Measurements from ENCODE around the gene KCNK1.
"Not testable (repeated sequence)": the region's sequence is repeated elsewhere in the genome, so short reads cannot be mapped to it uniquely, and the experiment has no call there.

KCNK1 gene

DNA sequence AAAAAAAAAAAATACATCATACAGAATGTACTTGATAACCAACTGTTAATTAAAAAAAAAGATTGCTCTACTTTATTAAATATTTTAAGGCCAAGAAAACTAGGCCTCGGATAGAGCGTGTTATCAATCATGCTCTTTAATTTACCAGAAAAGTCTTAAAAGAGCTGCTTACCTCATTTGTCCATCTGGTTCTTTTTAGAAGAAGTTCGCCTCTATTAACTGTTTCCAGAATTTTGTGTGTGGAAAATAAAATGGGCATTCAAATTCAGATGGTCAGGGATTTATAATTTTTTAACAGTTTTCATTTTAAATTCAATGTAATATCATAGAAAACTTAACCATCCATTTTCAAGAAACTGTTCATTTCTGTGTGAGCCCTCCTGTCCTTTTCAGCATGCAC, 53.8 kb downstream of the KCNK1 start:
- no peak for DNase-seq (ENCODE audit: low spot score)

DNA sequence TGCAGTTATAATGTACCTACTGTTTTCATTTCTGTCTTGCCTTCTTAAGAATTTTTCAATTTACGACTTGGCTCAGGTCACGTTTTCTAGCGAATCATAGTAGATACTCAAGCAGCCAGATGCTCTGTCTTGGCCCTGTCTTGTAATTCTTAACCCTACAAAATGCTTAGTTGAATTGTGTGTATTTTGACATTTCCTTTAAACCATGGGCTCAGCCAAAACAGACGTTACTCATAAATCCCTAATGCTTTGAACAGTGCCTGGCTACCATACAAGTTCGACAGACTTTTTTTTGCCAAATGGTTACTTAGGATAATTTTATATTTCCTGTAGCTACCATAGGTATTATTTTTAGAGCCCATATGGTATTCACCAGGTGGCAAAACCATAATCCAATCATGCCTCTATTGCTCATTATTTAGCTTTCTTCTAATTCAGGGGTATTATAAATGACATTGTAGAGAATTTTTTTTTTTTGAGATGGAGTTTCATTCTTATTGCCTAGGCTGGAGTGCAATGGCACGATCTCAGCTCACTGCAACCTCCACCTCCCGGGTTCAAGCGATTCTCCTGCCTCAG, 54.3 kb downstream of the KCNK1 start:
- no peak for DNase-seq (ENCODE audit: low spot score)

DNA sequence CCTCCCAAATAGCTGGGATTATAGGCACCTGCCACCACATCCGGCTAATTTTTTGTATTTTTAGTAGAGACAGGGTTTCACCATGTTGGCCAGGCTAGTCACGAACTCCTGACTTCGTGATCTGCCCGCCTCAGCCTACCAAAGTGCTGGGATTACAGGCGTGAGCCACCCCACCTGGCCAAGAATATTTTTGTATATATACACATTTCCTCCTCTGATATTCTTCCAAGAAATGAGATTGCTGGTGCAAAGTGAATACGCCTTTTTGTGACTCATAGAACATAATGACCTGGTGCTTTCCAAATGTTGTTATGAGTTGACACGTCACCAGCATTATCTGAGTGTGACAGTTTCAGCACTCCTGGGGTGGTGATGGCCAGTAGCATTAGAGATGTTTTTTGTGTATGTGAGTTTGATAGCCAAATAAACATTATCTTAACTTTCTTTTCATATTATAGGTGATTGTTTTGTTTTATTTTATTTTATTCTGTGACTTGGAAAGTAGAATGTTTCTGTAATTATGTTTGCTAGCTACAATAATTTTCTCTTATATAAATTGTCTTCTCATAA, 54.9 kb downstream of the KCNK1 start:
- DNase-seq (ENCODE audit: low spot score): no peak

DNA sequence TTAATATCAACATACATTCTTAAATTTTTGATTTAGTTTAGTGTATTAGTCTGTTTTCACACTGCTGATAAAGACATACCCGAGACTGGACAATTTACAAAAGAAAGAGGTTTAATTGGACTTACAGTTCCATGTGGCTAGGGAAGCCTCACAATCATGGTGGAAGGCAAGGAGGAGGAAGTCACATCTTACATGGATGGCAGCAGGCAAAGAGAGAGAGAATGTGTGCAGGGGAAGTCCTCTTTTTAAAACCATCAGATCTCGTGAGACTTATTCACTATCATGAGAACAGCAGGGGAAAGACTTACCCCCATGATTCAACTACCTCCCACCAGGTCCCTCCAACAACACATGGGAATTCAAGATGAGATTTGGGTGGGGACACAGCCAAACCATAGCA, 56.5 kb downstream of the KCNK1 start:
- DNase-seq (ENCODE audit: low spot score): not testable (repeated sequence)

DNA sequence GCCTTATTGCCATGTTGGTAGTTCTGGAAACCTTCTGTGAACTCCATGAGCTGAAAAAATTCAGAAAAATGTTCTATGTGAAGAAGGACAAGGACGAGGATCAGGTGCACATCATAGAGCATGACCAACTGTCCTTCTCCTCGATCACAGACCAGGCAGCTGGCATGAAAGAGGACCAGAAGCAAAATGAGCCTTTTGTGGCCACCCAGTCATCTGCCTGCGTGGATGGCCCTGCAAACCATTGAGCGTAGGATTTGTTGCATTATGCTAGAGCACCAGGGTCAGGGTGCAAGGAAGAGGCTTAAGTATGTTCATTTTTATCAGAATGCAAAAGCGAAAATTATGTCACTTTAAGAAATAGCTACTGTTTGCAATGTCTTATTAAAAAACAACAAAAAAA, 57.4 kb downstream of the KCNK1 start:
- DNase-seq (ENCODE audit: low spot score): no peak

DNA sequence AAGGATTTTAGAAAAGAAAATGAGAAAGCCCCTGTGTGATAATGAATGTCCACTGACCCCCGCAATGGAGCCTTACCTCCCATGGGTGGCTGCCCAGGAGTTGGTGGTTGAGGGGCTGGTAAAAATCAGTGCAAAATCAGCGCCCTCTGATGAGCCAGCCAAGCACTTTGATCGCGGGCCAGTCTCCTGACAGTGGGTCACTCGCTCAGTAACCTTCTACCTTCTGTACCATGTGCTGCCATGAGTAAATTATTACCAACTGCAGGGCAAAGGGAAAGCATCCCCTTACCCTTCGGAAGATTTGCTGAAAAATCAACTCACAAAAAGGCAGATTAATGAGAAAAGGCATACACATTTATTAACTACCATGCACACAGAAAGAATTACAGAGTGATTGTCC, 58.8 kb downstream of the KCNK1 start:
- no peak for DNase-seq (ENCODE audit: low spot score)

DNA sequence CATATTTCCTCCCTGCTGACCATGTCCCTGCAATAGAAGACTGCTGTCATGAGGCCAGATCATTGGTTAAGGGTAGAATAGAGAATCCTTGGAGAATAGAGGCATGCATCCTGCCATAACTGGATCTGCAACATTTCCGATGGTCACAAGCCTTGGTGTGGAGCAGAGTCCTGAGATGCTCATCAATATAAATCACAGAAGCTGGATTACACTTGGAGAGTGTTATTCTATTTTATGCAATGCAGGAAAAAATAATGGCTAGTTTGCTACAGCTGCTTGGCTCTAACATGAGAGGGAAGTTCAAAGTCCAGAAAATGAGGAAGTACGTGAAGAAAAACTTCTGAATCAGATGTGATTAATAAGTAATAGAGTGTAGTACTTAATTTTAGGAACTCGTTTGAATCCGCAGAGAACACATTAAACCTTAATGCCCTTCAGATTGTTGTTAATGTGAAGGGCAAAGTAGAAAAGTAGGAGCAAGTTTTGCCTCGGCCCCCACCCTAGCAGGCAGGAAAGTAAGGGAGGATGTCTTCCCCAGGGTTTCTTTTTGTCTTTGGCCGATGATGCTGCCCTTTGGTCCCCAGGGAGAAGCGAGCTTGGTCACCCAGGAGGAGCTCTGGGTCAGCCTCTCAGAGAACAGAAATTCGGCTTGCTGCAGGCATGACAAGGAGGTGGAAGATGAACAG, 59.5 kb downstream of the KCNK1 start:
- DNase-seq (ENCODE audit: low spot score): no peak

DNA sequence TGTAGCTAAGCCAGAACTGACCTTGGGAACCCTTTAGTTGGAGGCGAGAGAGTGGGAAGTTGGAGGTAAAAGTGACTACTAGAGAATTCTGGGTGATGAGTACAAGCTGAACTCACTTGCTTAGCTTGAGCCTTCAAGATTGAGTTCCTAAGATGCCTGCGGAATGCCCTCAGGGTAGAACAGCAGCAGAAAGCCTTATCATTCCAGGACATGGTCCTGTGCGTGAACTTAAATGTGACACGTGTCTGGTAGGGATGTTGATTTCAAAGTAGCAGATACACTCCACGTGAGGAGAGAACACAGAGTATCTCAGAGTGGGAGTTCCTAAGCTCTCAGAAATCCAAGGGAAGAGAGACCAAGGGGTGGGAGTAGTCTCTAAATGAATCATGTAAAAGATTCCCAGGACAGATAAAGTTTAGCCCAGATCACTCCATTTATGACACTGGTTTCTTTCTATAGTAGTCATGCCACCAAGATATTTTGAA, 60.1 kb downstream of the KCNK1 start:
- no peak for DNase-seq (ENCODE audit: low spot score)

DNA sequence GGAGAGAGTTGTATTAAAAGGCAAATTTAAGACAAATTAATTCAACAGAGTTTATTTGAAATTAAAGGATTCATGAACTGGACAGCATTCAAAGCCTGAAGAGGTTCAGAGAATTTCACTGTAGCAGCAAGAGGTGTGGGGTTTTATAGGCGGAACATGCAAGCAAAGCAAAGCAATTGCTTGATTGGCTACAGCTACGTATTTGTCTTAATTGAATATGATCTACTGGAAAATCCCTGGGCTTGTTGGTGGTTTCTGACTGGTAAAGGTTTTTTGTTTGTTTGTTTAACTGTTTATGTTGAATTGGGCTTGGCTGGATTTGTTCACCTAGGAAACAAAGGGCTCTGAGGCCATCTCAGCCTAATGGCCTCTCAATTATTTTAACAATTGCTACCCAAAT, 61.5 kb downstream of the KCNK1 start:
- no peak for DNase-seq (ENCODE audit: low spot score)

DNA sequence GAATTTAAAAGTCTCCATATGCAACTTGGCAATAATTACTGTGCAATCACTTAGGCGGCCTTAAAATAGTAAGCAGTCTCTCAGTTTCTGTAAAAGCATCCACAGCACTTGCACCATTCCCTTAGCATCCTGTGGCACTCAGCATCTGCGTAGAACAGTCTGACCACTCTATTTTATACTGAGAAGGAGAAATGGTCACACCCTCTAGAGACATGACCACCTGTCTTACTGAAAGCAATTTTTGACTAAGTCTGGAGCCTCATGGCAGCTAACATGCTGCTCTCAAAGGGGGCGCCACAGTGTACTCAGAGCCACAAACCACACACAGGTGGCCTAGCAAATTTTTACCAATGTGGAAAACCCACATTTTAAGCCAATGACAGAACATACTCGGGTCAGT, 62.0 kb downstream of the KCNK1 start:
- no peak for DNase-seq (ENCODE audit: low spot score)

DNA sequence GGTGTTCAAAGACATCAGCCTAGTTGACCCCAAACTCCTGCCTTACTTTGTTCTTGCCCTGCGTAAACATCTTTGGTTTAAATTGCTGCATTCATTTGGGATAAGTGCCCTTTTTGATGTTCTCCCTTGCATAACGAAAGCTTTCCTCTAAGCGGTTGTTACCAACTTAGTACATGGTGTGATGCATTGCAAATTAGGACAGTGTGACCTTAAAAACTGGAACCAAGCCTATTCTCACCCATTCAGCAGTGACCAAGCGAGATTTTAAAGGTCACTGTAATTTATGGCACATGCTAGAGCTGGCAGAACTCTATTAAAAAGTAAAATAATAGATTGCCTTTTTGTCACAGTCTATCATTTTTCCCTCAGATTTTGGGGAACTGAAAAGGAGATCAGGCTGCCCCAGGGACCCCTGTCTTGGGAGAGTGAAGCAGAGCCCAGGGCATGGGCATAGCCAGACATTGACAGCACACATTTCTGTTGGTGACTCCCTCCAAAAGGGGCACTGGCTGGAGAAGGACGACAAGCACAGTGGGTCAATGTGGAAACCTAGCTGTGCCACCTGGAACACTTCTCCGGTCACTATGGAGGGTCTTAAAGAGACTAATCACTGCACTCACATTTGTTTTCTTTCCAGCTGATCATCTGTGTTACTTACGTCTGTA, 63.9 kb downstream of the KCNK1 start:
- DNase-seq (ENCODE audit: low spot score): no peak

DNA sequence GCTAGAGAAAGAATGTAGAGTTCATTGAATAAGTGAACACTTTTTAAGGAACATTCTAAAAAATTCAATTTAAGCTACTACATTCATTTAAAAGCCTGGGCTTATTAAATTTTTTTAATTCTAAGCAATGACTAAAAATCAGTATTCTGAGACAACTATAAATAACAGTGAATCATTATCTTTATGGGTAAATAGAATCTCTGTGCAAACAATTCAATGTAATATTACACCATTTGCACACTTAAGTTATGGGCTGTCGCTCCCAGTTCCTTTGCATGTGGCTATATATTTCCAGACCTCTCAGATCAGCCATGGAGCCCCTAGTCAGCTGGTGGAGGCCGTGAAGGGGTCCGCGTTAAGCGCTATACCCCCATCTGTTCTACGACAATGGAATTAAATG, 65.1 kb downstream of the KCNK1 start:
- no peak for DNase-seq (ENCODE audit: low spot score)

DNA sequence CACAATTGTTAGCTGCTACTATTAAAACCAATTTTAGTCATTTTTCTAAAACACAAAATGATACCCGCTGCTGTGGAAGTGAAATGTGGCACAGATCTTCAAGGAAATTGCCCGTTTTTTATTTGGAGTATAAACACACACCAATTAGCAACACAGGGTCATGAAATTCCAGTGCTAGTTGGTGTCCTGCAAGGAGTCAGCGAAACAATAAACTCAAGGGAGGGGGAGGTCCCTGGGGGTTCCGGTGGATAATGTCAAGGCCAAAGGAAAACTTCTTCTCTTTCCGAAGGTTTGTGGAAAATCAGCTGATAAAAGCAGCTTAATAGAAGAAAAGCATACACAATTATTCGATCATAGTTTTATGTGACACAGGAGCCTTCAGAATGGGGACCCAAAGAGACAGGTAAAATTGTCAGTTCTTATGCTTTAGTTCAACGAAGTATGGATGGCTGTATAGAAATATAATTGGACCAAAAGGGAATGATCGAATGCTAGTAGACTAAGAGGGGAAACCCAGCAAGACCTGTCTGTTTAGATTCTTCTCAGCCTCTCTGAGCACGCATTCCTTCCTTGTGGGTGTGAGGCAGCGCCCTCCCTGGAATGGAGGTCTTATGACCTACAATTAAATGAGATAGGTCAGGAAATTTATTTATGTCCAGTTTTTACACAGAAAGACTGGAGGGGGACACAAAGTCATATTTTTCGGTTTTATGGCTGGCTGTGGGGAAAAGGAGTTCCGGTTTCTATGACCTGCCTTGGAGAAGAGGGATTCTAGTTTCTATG, 65.9 kb downstream of the KCNK1 start:
- no peak for DNase-seq (ENCODE audit: low spot score)

DNA sequence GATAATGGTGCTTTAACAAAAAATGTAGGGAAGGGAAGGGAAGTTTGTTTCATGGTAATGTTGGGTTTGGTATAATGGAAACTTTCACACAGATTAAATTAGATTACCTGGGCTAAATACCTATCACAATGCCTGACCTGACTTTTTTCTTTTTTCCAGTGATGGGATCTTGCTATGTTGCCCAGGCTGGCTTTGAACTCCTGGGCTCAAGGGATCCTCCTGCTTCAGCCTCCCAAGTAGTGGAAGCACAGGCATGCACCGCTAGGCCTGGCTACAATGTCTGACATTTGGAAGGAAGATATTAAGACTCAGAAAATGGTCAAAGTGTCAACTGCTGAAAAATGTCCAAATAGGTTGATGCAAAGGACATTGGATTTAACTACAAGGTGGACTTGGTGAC, 67.4 kb downstream of the KCNK1 start:
- DNase-seq (ENCODE audit: low spot score): no peak

DNA sequence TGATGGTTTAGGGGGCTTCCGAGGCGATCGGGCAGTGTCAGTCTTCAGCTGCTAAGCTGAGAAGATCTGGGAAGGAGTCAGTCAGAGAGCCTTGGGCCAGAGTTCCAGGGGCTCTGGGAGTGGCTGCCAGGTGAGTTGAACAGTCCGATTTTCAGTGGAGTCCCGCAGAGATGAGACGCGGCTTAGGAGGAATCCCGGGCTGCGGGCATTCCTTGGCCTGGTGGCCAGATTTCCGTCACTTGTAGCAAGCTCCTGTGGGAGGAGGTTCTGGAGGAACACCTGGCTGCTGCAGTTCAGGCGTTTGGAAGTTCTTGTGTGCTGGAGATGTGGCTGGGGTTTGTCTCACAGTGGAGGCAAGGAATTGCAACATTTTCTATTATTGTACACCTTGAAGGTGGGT, 72.7 kb downstream of the KCNK1 start:
- not testable (repeated sequence) for DNase-seq (ENCODE audit: low spot score)

DNA sequence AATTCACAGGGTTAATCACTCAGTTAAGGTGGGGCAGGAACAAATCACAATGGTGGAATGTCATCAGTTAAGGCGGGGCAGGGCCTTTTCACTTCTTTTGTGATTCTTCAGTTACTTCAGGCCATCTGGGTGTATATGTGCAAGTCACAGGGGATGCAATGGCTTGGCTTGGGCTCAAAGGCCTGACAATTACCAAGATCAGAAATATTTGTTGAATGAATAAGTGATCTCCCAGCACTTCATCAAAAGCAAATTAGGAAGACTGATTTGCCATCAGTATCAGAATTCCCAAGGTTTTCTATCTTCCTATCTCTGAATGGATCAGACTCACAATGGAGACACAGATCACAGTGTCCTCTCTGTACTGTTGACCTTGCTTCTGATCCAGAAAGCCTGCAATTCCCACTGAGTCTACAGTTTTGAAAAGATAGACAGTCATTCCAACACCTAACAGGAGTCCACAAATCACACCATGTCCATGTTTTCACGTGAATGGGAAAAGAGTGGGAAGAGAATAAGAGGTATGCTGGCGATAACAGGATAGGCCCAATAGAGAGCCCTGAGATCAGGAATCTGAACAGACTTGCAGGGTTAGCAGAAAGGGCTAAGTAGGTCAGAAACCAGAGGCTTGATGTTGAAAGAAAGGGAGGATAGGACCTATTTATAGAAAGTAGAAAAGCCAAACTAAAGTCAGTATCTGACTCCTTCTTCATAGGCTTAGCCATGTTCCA, 75.3 kb downstream of the KCNK1 start:
- no peak for DNase-seq (ENCODE audit: low spot score)

DNA sequence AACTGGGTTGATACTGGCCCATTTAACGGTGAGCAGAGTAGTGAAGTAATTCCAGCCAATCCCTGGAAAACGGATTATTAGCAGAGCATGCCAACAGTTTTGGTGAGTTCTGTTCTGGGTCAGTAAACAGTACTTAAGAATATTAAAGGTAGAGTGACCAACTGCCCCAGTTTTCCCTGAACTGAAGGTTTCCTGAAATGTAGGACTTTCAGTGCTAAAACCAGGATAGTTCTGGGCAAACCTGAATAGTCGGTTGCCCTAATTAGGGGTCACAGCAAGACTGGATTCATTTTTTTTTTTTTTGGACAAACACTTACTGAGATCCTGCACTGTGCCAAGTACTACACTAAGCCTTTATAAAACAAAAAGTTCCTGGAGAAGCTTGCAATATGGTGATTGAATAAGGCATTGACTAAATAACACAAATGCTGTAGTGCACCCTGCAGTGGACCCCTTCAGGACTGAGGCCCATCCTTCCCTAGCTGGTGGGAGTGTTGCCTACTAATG, 75.9 kb downstream of the KCNK1 start:
- DNase-seq (ENCODE audit: low spot score): no peak

DNA sequence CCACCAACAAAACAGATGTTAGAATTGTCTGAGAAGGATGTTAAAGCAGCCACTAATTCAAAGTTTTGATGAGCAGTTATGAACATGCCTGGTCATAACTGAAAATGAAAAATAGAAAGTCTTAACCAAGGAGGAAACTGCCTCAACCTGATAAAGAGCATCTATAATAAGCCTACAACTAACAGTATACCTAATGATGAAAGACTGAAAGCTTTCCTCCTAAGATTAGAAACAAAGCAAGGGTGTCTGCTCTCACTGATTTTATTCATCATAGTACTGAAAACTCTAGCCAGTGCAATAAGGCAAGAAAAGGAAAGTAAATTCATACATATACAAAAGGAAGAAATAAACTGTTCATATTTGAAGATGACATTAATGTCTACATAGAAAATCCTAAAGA, 82.0 kb downstream of the KCNK1 start:
- DNase-seq (ENCODE audit: low spot score): no peak

DNA sequence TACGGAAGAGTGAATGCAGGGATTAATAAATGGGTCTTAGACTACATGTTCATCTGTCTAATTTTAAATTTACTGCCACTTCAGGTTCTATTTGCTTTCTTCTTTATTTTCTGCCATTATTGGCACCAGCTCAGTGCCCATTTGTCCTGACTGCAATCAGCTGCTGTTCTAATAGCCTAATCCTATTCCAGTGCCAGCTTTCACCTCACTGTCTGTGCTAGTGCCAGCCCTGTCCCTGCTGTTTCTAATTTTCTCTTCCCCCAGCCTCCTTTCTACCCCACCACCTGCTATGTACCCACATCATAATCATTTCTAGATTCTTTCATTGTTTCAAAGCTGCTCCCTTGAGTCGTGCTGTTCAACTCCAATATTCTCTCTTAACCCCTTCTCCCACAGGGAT, 86.4 kb downstream of the KCNK1 start:
- no peak for DNase-seq (ENCODE audit: low spot score)

DNA sequence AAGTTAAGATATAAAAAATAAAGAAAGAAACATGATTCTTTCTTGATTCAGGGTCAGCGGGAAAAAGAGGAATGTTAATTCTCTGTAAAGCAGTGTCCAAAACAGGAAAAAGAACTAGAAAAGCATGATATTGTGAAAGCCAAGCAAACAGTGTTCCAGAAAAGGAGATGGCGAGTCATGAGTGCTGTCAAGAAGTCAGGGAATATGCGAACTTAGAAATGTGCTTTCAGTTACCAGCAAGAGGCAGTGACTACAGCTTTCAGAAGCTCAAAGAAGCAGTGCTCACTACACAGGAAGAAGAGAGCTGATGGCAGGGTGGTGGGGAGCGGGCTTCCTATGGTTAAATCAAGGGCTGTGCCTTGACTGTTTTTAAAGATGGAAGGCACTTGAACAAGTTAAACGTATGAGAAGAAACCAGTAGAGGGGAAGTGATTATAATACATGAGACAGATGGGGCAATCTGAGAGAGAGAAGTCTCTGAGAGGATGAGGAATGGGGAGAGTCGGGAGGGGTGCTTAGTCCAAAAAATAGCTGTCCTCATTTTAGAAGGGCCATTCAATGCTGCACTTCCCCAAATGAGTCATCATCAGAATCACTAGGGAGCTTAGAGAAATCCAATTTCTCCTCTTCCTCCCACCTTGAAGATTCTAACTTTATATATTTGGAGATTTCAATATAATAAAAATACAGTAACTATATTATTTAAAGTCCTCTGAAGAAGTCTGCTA, 90.4 kb downstream of the KCNK1 start:
- DNase-seq (ENCODE audit: low spot score): no peak
